WTC11 (cell line): ENCODE measurements around the gene CRACR2B. TPM values are rescaled to one million over a fixed set of nuclear protein-coding genes. Genes with fewer than 3 reads are reported as not detected.

ENCODE experiments used
- ATAC-seq: fragments of 200-7000 bp; cut with Tn5 transposase; 2 replicates; pipeline ENCODE4 v1.10.0; 2021; ENCODE audit warnings: mild to moderate bottlenecking, moderate library complexity
- CTCF ChIA-PET: fragments of 300-600 bp; sonication (Branson Sonifier 250); formaldehyde crosslinking; loops from one replicate; lab custom pipeline; 2021; ENCODE audit warnings: antibody characterized with exemption; lab: Charles Lee
- POLR2A ChIA-PET: fragments of 350-600 bp; sonication (Branson Sonifier 250); formaldehyde crosslinking; loops from one replicate; lab custom pipeline; 2021; ENCODE audit warnings: antibody characterized with exemption; lab: Charles Lee
- DNase-seq: peaks from one replicate; pipeline ENCODE4 v3.0.0; 2021; ENCODE audit warnings: low spot score
- H3K27ac Mint-ChIP-seq: 2 replicates; pipeline ENCODE4 v1.8.0; 2021; ENCODE audit warnings: mixed read lengths
- H3K27me3 Mint-ChIP-seq: 2 replicates; pipeline ENCODE4 v1.8.0; 2021; ENCODE audit warnings: low read depth, mild to moderate bottlenecking, moderate library complexity, mixed read lengths
- H3K36me3 Mint-ChIP-seq: 2 replicates; pipeline ENCODE4 v1.8.0; 2021; ENCODE audit warnings: mixed read lengths
- H3K4me1 Mint-ChIP-seq: 2 replicates; pipeline ENCODE4 v1.8.0; 2022; ENCODE audit warnings: mixed read lengths
- H3K4me3 Mint-ChIP-seq: 2 replicates; pipeline ENCODE4 v1.8.0; 2021; ENCODE audit warnings: mild to moderate bottlenecking, moderate library complexity, mixed read lengths
- H3K9me3 Mint-ChIP-seq: 2 replicates; pipeline ENCODE4 v1.8.0; 2021; ENCODE audit warnings: mixed read lengths
- ARID4B ChIP-seq: sonication (generic); formaldehyde crosslinking; IDR thresholded peaks from 2 replicates; pipeline ENCODE4 v1.8.0; 2023; ENCODE audit warnings: missing genetic modification reagents, mild to moderate bottlenecking, borderline replicate concordance
- E2F5 ChIP-seq: sonication (generic); formaldehyde crosslinking; IDR thresholded peaks from 2 replicates; pipeline ENCODE4 v1.8.1; 2022; ENCODE audit warnings: mild to moderate bottlenecking, moderate library complexity, missing genetic modification reagents
- ESRRA ChIP-seq: sonication (generic); formaldehyde crosslinking; IDR thresholded peaks from 2 replicates; pipeline ENCODE4 v1.8.1; 2022; ENCODE audit warnings: mild to moderate bottlenecking, missing genetic modification reagents, borderline replicate concordance
- MAX ChIP-seq: sonication (generic); formaldehyde crosslinking; IDR thresholded peaks from 2 replicates; pipeline ENCODE4 v1.8.0; 2022; ENCODE audit warnings: mild to moderate bottlenecking, missing genetic modification reagents
- NR1H2 ChIP-seq: sonication (generic); formaldehyde crosslinking; IDR thresholded peaks from 2 replicates; pipeline ENCODE4 v1.9.0; 2021; ENCODE audit warnings: mild to moderate bottlenecking, moderate library complexity, missing genetic modification reagents
- TP53 ChIP-seq: sonication (generic); formaldehyde crosslinking; IDR thresholded peaks from 2 replicates; pipeline ENCODE4 v1.8.1; 2023; ENCODE audit warnings: mild to moderate bottlenecking, missing genetic modification reagents
- ZBTB21 ChIP-seq: sonication (generic); formaldehyde crosslinking; IDR thresholded peaks from 2 replicates; pipeline ENCODE4 v1.8.1; 2023; ENCODE audit warnings: mild to moderate bottlenecking, missing genetic modification reagents, borderline replicate concordance
- ZNF281 ChIP-seq: sonication (generic); formaldehyde crosslinking; IDR thresholded peaks from 2 replicates; pipeline ENCODE4 v1.8.0; 2023; ENCODE audit warnings: mild to moderate bottlenecking, missing genetic modification reagents
- ZNF671 ChIP-seq: fragments of 250-450 bp; sonication (Bioruptor Pico); IDR thresholded peaks from 2 replicates; pipeline ENCODE4 v1.8.0; 2021; ENCODE audit warnings: mild to moderate bottlenecking
- total RNA-seq: library from RNA; stranded (reverse); gene quantifications from 3 replicates; pipeline ENCODE4 v1.2.3, GENCODE V29; 2021

Gene CRACR2B
- total RNA-seq, 1 experiment from 2014 or later, result 46.5 TPM

GRCh38 chr11:862696-863022, 34.9 kb downstream of the CRACR2B start:
- ChIA-PET POLR2A (interaction anchor here (0.8 to 2.1 kb wide), 2 partner anchors 10 to 38 kb away, joined by 3 to 8 read pairs; no protein-coding TSS in a partner anchor), CTCF (interaction anchor here (1.2 to 3.8 kb wide), 3 partner anchors 11 to 28 kb away, joined by 3 to 24 read pairs (median 12); no protein-coding TSS in a partner anchor)
- DNase-seq (no peak), ATAC-seq (no peak)
- no peak overlapping the region for H3K27ac Mint-ChIP-seq
- no peaks in the 10 kb centered on the region for H3K36me3 Mint-ChIP-seq
- H3K4me3 Mint-ChIP-seq, result no peak overlapping the region
- H3K27me3 Mint-ChIP-seq, result peaks cover 3% of the 10 kb centered on the region; the same call in 1 of the 2 replicates
- H3K9me3 Mint-ChIP-seq, result no peaks in the 10 kb centered on the region
- TF ChIP-seq ZNF281 (0 out of 2 replicates have a peak, but pooled peaks have one; percentile 19), NR1H2 (CRISPR knock-in tag) (no peak), MAX (no peak), ZNF671 (CRISPR knock-in tag) (no peak)
- TF ChIP-seq, all 79 proteins: peak for 1
- H3K4me1 Mint-ChIP-seq, result peaks cover 29% of the 10 kb centered on the region

- ATAC-seq (peak; percentile 5), DNase-seq (no peak)
- peak overlapping the region; percentile 41 for H3K4me3 Mint-ChIP-seq
- no peaks in the 10 kb centered on the region for H3K36me3 Mint-ChIP-seq
- H3K4me1 Mint-ChIP-seq, result peaks cover 26% of the 10 kb centered on the region
- ChIA-PET CTCF (interaction anchor here (0.8 to 3.8 kb wide), 4 partner anchors 11 to 35 kb away, joined by 3 to 24 read pairs (median 8); no protein-coding TSS in a partner anchor), POLR2A (interaction anchor here (0.6 to 2.1 kb wide), 3 partner anchors 10 to 73 kb away, joined by 3 to 8 read pairs (median 6); no protein-coding TSS in a partner anchor)
- TF ChIP-seq E2F5 (CRISPR knock-in tag) (no peak), ARID4B (CRISPR knock-in tag) (no peak), ESRRA (CRISPR knock-in tag) (no peak), ZBTB21 (CRISPR knock-in tag) (0 out of 2 replicates have a peak, but pooled peaks have one; percentile 30), TP53 (no peak)
- 0 out of 2 replicates have a peak overlapping the region, but pooled peaks have one; percentile 53 for H3K27ac Mint-ChIP-seq
- peaks cover 3% of the 10 kb centered on the region; the same call in 1 of the 2 replicates for H3K27me3 Mint-ChIP-seq
- H3K9me3 Mint-ChIP-seq, result no peaks in the 10 kb centered on the region
Observed at GRCh38 chr11:863023-863909, 35.5 kb downstream of the CRACR2B start.
